Esophagus squamous epithelium (tissue), 5 donors: ENCODE results near the gene SMIM15. TPM values are rescaled to one million over a fixed set of nuclear protein-coding genes. Genes with fewer than 3 reads are reported as not detected.

Experiments used
- DNase-seq: peaks from one replicate; lab custom pipeline; 2025; lab: John Stamatoyannopoulos, UW
- H3K27ac ChIP-seq, 4 donors: fragments of 200-600 bp; sonication (generic); one replicate each; pipeline ENCODE4 v1.5.1; 2016 to 2019; ENCODE audit warnings: mild to moderate bottlenecking in 1 of 4
- H3K27me3 ChIP-seq, 4 donors: fragments of 200-600 bp; sonication (generic); 1 replicate in 3 of 4; 2 replicates in 1 of 4; pipeline versions ENCODE4 v1.5.1 to v1.6.0; 2017 to 2021; ENCODE audit warnings: antibody characterized with exemption in 1 of 4
- H3K36me3 ChIP-seq, 3 donors: fragments of 200-600 bp; sonication (generic); one replicate each; pipeline ENCODE4 v1.5.1; 2016 to 2019
- H3K4me1 ChIP-seq, 3 donors: fragments of 200-600 bp; sonication (generic); one replicate each; pipeline ENCODE4 v1.5.1; 2017 to 2019
- H3K4me3 ChIP-seq, 4 donors: fragments of 200-600 bp; sonication (generic); 1 replicate in 3 of 4; 2 replicates in 1 of 4; pipeline ENCODE4 v1.5.1; 2016 to 2019; ENCODE audit warnings: mild to moderate bottlenecking in 2 of 4, moderate library complexity in 1 of 4
- H3K9me3 ChIP-seq, 3 donors: fragments of 200-600 bp; sonication (generic); one replicate each; pipeline ENCODE4 v1.5.1; 2016 to 2019
- CTCF ChIP-seq, 6 experiments: fragments of 450-650 bp in 4 of 6; fragments of 200-600 bp in 2 of 6; sonication (generic) in 2 of 6; IDR thresholded peaks; one replicate each; pipeline ENCODE4 v1.5.1; 2016 to 2019; ENCODE audit warnings: antibody characterized with exemption in 6 of 6, mild to moderate bottlenecking in 4 of 6, moderate library complexity in 4 of 6
- POLR2A ChIP-seq, 4 donors: fragments of 450-650 bp; IDR thresholded peaks; one replicate each; pipeline ENCODE4 v1.6.1; 2017; ENCODE audit warnings: antibody characterized with exemption in 4 of 4, mild to moderate bottlenecking in 4 of 4, moderate library complexity in 3 of 4
- WGBS, 2 donors: methylation state at CpG; one replicate each; pipeline ENCODE4 v1.1.5; 2018; 5-methylcytosine and 5-hydroxymethylcytosine counted together
- intact Hi-C: fragments of 100-400 bp; cut with DNase I; formaldehyde crosslinking; loops from one replicate; pipeline ENCODE4 v1.15.0; 2022
- total RNA-seq, 4 donors: library from RNA; depleted of rRNA; stranded (reverse); fragments of >200 nt; gene quantifications; one replicate each; pipeline ENCODE4 v1.1.0, GENCODE V29; 2016
- donor health status: DM: yes; HTN: yes; CAD: no.

SMIM15 gene
- total RNA-seq, 4 donors from 2014 or later: 33.6 to 48.0 (median 41.5) TPM

DNA sequence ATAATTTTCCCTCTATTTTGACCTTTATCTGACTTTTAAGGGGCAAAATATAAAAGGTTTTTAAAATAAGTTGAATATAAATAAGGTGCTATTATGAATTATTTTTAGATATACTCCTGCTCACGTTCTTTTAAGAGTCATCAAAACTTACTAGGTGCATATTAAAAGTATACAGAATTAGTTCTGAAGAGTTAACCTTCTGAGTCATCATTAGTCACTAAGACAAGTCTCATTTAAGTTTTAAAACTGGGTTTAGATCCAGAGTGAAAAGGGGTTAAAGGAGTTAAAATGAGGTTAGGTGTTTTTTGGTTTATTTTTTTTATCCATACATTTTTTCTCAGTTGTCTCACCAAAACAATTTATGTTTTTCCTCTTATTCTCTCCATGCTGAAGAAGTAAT is 41.7 kb downstream of the SMIM15 start:
- no peak for TF ChIP-seq POLR2A (IDR thresholded peaks at IDR 0.05)
- TF ChIP-seq CTCF (IDR thresholded peaks at IDR 0.05): no peak
- H3K4me3 ChIP-seq: no peak overlapping the region
- H3K9me3 ChIP-seq: no peaks in the 10 kb centered on the region
- WGBS, 2 donors: 30 to 50% methylated on average over 1 of the region's 1 CpG
- peaks cover 0 to 4% (median 0%) of the 10 kb centered on the region in 3 donors for H3K4me1 ChIP-seq
- DNase-seq: no peak
- no peaks in the 10 kb centered on the region for H3K27me3 ChIP-seq
- no peak overlapping the region for H3K27ac ChIP-seq
- intact Hi-C loops: no loop called here
- no peaks in the 10 kb centered on the region for H3K36me3 ChIP-seq

- Histone ChIP-seq H3K27me3 (no peaks in the 10 kb centered on the region), H3K9me3 (no peaks in the 10 kb centered on the region), H3K27ac (no peak overlapping the region), H3K4me3 (no peak overlapping the region), H3K4me1 (peaks cover 0 to 4% (median 0%) of the 10 kb centered on the region in 3 donors), H3K36me3 (no peaks in the 10 kb centered on the region)
- no peak for DNase-seq
- intact Hi-C loops: no loop called here
- TF ChIP-seq POLR2A (IDR thresholded peaks at IDR 0.05) (no peak), CTCF (IDR thresholded peaks at IDR 0.05) (no peak)
- WGBS, 2 donors: 84 to 88% methylated on average over 1 of the region's 1 CpG
Observed at GRCh38 chr5:61119066-61119465, 43.2 kb downstream of the SMIM15 start.

DNA sequence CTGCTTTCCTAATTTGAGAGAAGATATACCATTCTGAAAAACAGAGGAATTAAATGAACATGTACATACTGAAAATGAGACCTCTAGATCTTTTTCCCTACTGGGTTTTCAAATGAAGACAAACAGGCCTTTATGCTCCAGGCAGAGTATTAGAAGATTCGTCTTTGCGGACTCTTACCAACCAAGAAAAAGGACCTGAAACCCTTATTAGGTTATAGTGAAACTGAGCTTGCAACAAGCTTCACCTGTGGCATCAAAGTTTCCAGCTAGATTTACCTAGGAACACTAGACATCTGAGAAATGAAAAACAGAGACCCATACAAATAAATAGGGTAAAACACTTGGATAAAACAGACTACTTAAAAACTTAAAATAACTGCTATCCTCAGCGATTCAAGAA is 46.3 kb downstream of the SMIM15 start:
- Histone ChIP-seq H3K27ac (no peak overlapping the region), H3K27me3 (no peaks in the 10 kb centered on the region), H3K9me3 (peaks cover 0 to 8% (median 0%) of the 10 kb centered on the region in 3 donors), H3K4me1 (peaks cover 0 to 4% (median 0%) of the 10 kb centered on the region in 3 donors), H3K4me3 (no peak overlapping the region), H3K36me3 (no peaks in the 10 kb centered on the region)
- DNase-seq: no peak
- 77 to 100% methylated on average over 3 of the region's 3 CpGs for WGBS, 2 donors
- no peak for TF ChIP-seq CTCF (IDR thresholded peaks at IDR 0.05)
- TF ChIP-seq POLR2A (IDR thresholded peaks at IDR 0.05): no peak
- intact Hi-C loops: no loop called here

GRCh38 chr5:61114441-61114840 is 47.8 kb downstream of the SMIM15 start:
- TF ChIP-seq POLR2A (IDR thresholded peaks at IDR 0.05): no peak
- no peak for TF ChIP-seq CTCF (IDR thresholded peaks at IDR 0.05)
- Histone ChIP-seq H3K36me3 (no peaks in the 10 kb centered on the region), H3K27me3 (no peaks in the 10 kb centered on the region), H3K27ac (no peak overlapping the region), H3K9me3 (peaks cover 0 to 8% (median 0%) of the 10 kb centered on the region in 3 donors), H3K4me1 (peaks cover 0 to 4% (median 0%) of the 10 kb centered on the region in 3 donors), H3K4me3 (no peak overlapping the region)
- DNase-seq: no peak
- intact Hi-C loops: no loop called here
- WGBS, 2 donors: 44 to 80% methylated on average over 1 of the region's 1 CpG

Other genes with a start within 250 kb of the SMIM15 start
- 10 to 100 TPM in 3 of 4 donors, 1 to 10 TPM in 1; 4.9 to 17.1 (median 12.0) TPM for gene ERCC8, start 217.4 kb downstream of the SMIM15 start, total RNA-seq
- gene NDUFAF2, start 217.3 kb downstream of the SMIM15 start, total RNA-seq: 10 to 100 TPM; 28.0 to 38.2 (median 31.2) TPM
- gene ZSWIM6, start 169.8 kb upstream of the SMIM15 start, total RNA-seq: 10 to 100 TPM in 2 of 4 donors, 1 to 10 TPM in 2; 6.4 to 12.4 (median 8.8) TPM